SU-DHL-6 (cell line): ENCODE measurements around the gene SERPINB8.

Experiments used
- CTCF ChIP-seq: fragments of 200-600 bp; sonication (generic); IDR thresholded peaks from one replicate; pipeline ENCODE4 v1.5.1; 2017; ENCODE audit warnings: antibody characterized with exemption, mild to moderate bottlenecking, low read length, moderate library complexity; ENCODE audit not compliant: insufficient read depth, poor library complexity, severe bottlenecking
- EZH2phosphoT487 ChIP-seq: fragments of 200-600 bp; sonication (generic), shearing (Covaris generic); conservative IDR thresholded peaks from 2 replicates; pipeline ENCODE4 v1.6.1; 2018; ENCODE audit warnings: mild to moderate bottlenecking, antibody characterized with exemption, low read length, moderate library complexity, mixed read lengths

- TF ChIP-seq CTCF (no peak), EZH2phosphoT487 (no peak)
Measured at GRCh38 chr18:63962137-63962536, 7.7 kb upstream of the SERPINB8 start.
